GM12865 (cell line): ENCODE data around the gene SLC6A3.

Experiments used
- DNase-seq: peaks from one replicate; pipeline ENCODE4 v3.0.0; 2010; ENCODE audit warnings: low read depth
- H3K4me3 ChIP-seq: 2 replicates; pipeline ENCODE4 v1.5.1; 2011; ENCODE audit warnings: mild to moderate bottlenecking, low read depth, low read length, control low read depth
- TF ChIP-seq, protein P1 (sequence below): IDR thresholded peaks from 2 replicates; pipeline ENCODE4 v1.5.1; 2011; ENCODE audit warnings: low read length, control low read depth, low read depth, inconsistent platforms; ENCODE audit not compliant: insufficient read depth; ENCODE audit errors: missing control alignments

SLC6A3 gene

DNA sequence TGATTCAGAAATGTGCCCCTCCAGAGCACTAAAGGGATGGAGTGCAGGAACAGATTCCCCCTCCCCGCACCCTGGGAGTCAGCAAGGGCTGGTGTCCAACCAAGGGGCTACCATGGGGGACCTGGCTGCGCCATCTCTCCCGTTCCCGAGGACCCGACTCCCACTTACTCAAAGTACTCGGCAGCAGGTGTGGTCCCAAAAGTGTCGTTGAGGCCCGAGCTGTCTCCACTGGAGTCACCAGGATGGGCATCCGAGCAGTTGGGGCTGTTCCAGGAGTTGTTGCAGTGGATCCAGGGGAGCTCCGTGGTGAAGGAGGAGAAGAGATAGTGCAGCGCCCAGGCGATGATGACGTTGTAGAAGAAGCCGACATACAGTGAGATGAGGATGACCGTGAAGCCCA, 12.9 kb downstream of the SLC6A3 start:
- TF ChIP-seq, protein P1, sequence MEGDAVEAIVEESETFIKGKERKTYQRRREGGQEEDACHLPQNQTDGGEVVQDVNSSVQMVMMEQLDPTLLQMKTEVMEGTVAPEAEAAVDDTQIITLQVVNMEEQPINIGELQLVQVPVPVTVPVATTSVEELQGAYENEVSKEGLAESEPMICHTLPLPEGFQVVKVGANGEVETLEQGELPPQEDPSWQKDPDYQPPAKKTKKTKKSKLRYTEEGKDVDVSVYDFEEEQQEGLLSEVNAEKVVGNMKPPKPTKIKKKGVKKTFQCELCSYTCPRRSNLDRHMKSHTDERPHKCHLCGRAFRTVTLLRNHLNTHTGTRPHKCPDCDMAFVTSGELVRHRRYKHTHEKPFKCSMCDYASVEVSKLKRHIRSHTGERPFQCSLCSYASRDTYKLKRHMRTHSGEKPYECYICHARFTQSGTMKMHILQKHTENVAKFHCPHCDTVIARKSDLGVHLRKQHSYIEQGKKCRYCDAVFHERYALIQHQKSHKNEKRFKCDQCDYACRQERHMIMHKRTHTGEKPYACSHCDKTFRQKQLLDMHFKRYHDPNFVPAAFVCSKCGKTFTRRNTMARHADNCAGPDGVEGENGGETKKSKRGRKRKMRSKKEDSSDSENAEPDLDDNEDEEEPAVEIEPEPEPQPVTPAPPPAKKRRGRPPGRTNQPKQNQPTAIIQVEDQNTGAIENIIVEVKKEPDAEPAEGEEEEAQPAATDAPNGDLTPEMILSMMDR, result no peak
- DNase-seq, result no peak
- H3K4me3 ChIP-seq, result no peak overlapping the region

DNA sequence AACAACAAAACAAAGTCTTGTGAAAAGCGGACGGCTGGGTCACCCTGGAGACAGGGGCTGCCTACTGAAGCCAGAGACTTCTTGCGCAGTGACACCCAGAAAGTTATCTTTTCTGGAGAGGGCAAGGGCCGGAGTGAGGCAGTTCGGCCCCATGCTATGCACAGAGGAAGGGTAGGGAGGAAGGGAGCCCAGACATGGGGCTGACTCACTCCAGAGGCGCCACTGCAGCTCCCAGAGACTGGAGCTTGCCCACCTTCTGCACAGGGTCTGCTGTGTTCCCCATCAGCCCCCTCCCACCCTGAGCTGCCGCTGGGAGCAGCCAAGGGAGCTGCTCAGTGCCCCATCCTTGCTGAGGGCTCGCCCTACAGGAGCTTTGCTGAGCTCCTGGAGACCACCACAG, 13.3 kb downstream of the SLC6A3 start:
- TF ChIP-seq, protein P1, result no peak
- H3K4me3 ChIP-seq, result no peak overlapping the region
- no peak for DNase-seq

DNA sequence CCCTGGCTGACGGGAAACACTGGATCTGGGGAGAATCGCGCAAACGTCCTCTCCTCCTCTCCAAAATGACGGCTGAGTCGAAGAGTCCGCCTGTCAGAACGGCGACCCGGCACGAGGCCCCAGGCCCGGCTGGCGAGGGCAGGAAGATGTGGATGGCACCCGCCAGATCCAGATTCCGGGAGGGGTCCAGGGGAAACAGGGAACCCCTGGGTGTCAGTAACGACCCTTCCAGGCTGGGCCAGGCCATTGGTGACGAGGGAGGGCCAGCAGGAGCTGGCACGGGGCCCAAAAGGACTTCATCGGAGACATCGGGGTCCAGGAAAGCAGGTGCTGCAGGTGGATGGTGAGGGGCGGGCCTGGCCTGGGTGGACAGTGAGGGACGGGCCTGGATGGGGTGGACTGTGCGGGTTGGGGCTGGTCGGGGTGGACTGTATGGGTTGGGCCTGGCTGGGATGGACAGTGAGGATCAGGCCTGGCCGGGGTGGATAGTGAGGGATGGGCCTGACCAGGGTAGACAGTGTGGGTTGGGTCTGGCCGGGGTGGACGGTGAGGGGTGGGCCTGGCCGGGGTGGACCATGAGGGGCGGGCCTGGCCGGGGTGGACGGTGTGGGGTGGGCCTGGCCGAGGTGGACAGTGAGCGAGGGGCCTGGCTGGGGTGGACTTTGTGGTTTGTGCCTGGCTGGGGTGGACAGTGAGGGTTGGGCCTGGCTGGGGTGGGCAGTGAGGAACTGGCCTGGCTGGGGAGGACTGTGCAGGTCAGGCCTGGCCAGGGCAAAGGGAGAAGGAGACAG, 14.0 kb downstream of the SLC6A3 start:
- DNase-seq, result no peak
- H3K4me3 ChIP-seq, result no peak overlapping the region
- TF ChIP-seq, protein P1, result no peak

DNA sequence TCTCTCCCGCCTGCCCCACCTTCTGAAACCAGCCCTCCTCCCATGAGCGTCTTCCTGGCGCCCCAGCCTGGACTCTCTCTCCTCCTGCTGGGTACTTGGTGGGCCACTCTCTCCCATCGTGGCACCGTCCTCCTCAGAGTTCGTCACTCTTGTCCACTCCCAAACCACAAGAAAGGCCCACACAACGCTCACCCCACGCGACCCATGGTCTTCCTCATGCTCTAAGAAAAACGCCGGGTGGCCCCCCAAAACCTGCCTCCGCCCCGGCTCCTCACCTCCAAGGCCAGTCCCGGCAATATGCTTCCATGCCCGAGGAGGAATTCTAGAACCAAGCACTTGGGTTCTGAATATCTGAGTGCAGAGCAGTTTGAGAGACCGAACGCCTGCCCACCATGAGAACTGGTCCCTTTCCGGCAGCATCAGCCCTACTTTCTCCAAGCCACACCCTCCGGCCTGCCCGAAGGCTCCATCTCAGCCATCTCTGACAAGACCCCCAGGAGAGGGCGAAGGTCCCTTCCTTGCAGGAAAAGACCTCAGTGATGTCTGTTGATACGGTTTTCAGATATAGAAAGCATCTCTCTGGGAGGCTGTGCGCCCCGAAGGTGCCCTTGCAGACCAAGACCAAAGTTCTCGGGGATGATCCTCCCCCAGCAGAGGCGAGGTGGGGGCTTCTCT, 15.0 kb downstream of the SLC6A3 start:
- TF ChIP-seq, protein P1, result no peak
- H3K4me3 ChIP-seq, result no peak overlapping the region
- DNase-seq, result no peak

DNA sequence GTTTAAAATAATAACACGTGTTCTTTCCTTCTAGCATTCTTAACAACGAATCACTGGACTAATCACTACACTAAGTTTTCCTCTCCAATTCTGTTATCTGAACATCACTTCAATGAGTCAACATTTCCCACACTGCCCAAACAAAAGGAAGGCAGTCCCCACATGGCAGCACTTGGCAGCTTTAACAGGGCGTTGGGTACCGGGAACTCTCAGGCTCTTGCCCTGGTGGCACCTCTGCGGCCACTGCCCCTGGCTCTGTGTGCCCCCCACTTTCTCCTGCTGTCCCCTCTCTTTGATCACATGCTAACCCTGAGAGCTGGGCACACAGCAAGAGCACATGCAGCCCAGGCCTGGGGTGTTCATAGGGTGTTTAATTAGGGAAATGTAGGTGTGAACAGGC, 15.7 kb downstream of the SLC6A3 start:
- TF ChIP-seq, protein P1, result no peak
- DNase-seq, result no peak
- H3K4me3 ChIP-seq, result no peak overlapping the region

DNA sequence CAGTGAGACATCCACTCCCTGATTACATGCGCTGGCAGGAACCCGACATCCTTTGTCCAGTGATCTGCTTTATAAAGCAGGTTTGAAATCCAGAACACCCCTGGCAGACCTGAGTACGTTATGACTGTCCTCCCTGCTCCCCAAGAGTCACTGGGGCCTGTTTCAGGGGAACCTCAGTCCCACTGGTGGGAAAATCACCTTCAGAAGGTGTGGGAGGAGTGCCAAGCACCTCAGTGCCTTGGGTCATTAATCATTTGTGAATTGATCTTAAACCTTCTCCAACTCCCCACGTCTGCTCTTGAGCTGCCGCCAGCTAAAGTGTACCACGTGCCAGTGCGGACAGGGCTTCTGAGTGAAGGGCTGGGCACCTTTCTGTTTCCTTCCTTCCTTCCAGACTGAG, 16.2 kb downstream of the SLC6A3 start:
- no peak for DNase-seq
- TF ChIP-seq, protein P1, result no peak
- no peak overlapping the region for H3K4me3 ChIP-seq
